ENCODE measurements around the gene ARVCF. TPM values are rescaled to one million over a fixed set of nuclear protein-coding genes. Genes with fewer than 3 reads are reported as not detected.
A peak's percentile ranks its signal among the peaks of the same experiment; 100 is the strongest.

Gene ARVCF
- total and polyA plus RNA-seq, 9 of the 15 experiments (the other 6 are each of a cell fraction or from before 2014, with no cell fraction given): 0.03 to 97.4 (median 15.6) TPM

- TF ChIP-seq, protein P1, sequence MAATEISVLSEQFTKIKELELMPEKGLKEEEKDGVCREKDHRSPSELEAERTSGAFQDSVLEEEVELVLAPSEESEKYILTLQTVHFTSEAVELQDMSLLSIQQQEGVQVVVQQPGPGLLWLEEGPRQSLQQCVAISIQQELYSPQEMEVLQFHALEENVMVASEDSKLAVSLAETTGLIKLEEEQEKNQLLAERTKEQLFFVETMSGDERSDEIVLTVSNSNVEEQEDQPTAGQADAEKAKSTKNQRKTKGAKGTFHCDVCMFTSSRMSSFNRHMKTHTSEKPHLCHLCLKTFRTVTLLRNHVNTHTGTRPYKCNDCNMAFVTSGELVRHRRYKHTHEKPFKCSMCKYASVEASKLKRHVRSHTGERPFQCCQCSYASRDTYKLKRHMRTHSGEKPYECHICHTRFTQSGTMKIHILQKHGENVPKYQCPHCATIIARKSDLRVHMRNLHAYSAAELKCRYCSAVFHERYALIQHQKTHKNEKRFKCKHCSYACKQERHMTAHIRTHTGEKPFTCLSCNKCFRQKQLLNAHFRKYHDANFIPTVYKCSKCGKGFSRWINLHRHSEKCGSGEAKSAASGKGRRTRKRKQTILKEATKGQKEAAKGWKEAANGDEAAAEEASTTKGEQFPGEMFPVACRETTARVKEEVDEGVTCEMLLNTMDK (IDR thresholded peaks at IDR 0.05; ENCODE audit: borderline replicate concordance, insufficient read depth, low read depth, low read length, poor library complexity, severe bottlenecking): no peak
- 0 out of 2 replicates have a peak, but pooled peaks have one; percentile 6 for TF ChIP-seq CREB1 (IDR thresholded peaks at IDR 0.05)
- TF ChIP-seq CREB1 (CRISPR knock-in tag; IDR thresholded peaks at IDR 0.05): no peak
- TF ChIP-seq ZFPM2 (CRISPR knock-in tag; IDR thresholded peaks at IDR 0.05): 0 out of 2 replicates have a peak, but pooled peaks have one; percentile 56
- TF ChIP-seq CHD4 (IDR thresholded peaks at IDR 0.05; ENCODE audit: insufficient read depth, insufficient replicate concordance, low read depth, low read length, poor library complexity, severe bottlenecking): peak; percentile 62
- no peak for TF ChIP-seq SRSF1 (IDR thresholded peaks at IDR 0.05; ENCODE audit: low read depth, low read length)
- TF ChIP-seq RHOXF2B (CRISPR knock-in tag; conservative IDR thresholded peaks at IDR 0.05): 0 out of 2 replicates have a peak, but pooled peaks have one; percentile 40
- TF ChIP-seq ZNF830 (CRISPR knock-in tag; IDR thresholded peaks at IDR 0.05): peak; percentile 95
- 0 out of 2 replicates have a peak, but pooled peaks have one; percentile 10 for TF ChIP-seq PRMT5 (CRISPR knock-in tag; IDR thresholded peaks at IDR 0.05)
- peak; percentile 81; the same call in 1 of the 2 replicates for TF ChIP-seq HSF4 (CRISPR knock-in tag; IDR thresholded peaks at IDR 0.05; ENCODE audit: borderline replicate concordance)
- TF ChIP-seq CEBPG (CRISPR knock-in tag; IDR thresholded peaks at IDR 0.05): no peak
- no peak for TF ChIP-seq CEBPG (tag; conservative IDR thresholded peaks at IDR 0.05 in 1 of 2, IDR thresholded peaks at IDR 0.05 in 1 of 2)
- TF ChIP-seq ZNF561 (CRISPR knock-in tag; conservative IDR thresholded peaks at IDR 0.05): no peak
- TF ChIP-seq ZNF277 (CRISPR knock-in tag; IDR thresholded peaks at IDR 0.05; ENCODE audit: borderline replicate concordance): no peak
- peak; percentile 11 for TF ChIP-seq POU5F1 (IDR thresholded peaks at IDR 0.05; ENCODE audit: borderline replicate concordance, low read depth, low read length, partially characterized antibody)
- peak; percentile 59 for TF ChIP-seq RBM39 (optimal IDR thresholded peaks at IDR 0.05; ENCODE audit: low read depth, low read length)
- TF ChIP-seq NEUROD1 (IDR thresholded peaks at IDR 0.05; ENCODE audit: borderline replicate concordance, low read depth, low read length, partially characterized antibody): peak; percentile 15
- TF ChIP-seq LEF1 (IDR thresholded peaks at IDR 0.05): no peak
- no peak for TF ChIP-seq ETV5 (CRISPR knock-in tag; IDR thresholded peaks at IDR 0.05; ENCODE audit: low read depth)
- TF ChIP-seq BMI1 (IDR thresholded peaks at IDR 0.05; ENCODE audit: low read length): no peak
- TF ChIP-seq E2F6 (IDR thresholded peaks at IDR 0.05; ENCODE audit: borderline replicate concordance in 1 of 2, extremely low read depth in 1 of 2, insufficient read depth in 1 of 2, insufficient read length in 1 of 2, low read depth in 1 of 2, low read length in 1 of 2, poor library complexity in 1 of 2, severe bottlenecking in 1 of 2): peak; percentile 20 to 65
Measured at GRCh38 chr22:19987394-19988306, 29.0 kb downstream of the ARVCF start (continued).

Data from K562 (cell line).